Stimulated activated CD8-positive, alpha-beta memory T cell treated with anti-CD3 and anti-CD28 coated beads, Interleukin-4, amount 100 ng/mL, for 24 hours (primary cell): Measurements from ENCODE around the gene F7.
"Not testable (repeated sequence)": the region's sequence is repeated elsewhere in the genome, so short reads cannot be mapped to it uniquely, and the experiment has no call there.

ENCODE experiments used
- DNase-seq: peaks from one replicate; pipeline ENCODE4 v3.0.0-alpha.2; 2020; ENCODE audit warnings: low read depth

F7 gene

GRCh38 chr13:113102302-113102701 lies 3.3 kb upstream of the F7 start:
- DNase-seq: not testable (repeated sequence)

GRCh38 chr13:113102727-113103126 lies 2.9 kb upstream of the F7 start:
- DNase-seq: no peak

GRCh38 chr13:113103646-113104045 lies 1.9 kb upstream of the F7 start:
- DNase-seq: no peak

GRCh38 chr13:113105921-113106452 lies 396 bp downstream of the F7 start:
- no peak for DNase-seq

- DNase-seq: no peak
Observed at GRCh38 chr13:113106711-113107351, 1.2 kb downstream of the F7 start.

- not testable (repeated sequence) for DNase-seq
Observed at GRCh38 chr13:113108521-113108920, 2.9 kb downstream of the F7 start.

GRCh38 chr13:113109151-113110047 lies 3.8 kb downstream of the F7 start:
- no peak for DNase-seq

GRCh38 chr13:113110048-113110851 lies 4.7 kb downstream of the F7 start:
- peak; percentile 17 for DNase-seq

GRCh38 chr13:113110852-113111315 lies 5.3 kb downstream of the F7 start:
- DNase-seq: no peak

GRCh38 chr13:113111821-113112220 lies 6.2 kb downstream of the F7 start:
- DNase-seq: not testable (repeated sequence)

- not testable (repeated sequence) for DNase-seq
Observed at GRCh38 chr13:113112475-113112874, 6.9 kb downstream of the F7 start.

- no peak for DNase-seq
Observed at GRCh38 chr13:113112893-113113845, 7.6 kb downstream of the F7 start.

- DNase-seq: no peak
Observed at GRCh38 chr13:113113846-113114271, 8.3 kb downstream of the F7 start.

GRCh38 chr13:113114511-113115362 lies 9.1 kb downstream of the F7 start:
- no peak for DNase-seq

- DNase-seq: no peak
Observed at GRCh38 chr13:113115363-113116205, 10.0 kb downstream of the F7 start.

GRCh38 chr13:113116206-113116800 lies 10.7 kb downstream of the F7 start:
- no peak for DNase-seq

GRCh38 chr13:113116871-113117271 lies 11.3 kb downstream of the F7 start:
- DNase-seq: no peak

GRCh38 chr13:113117335-113117872 lies 11.8 kb downstream of the F7 start:
- DNase-seq: no peak
